Left lung (tissue), 10 donors: ENCODE data around the gene CDH2. TPM values are rescaled to one million over a fixed set of nuclear protein-coding genes. Genes with fewer than 3 reads are reported as not detected.

Experiments used
- ATAC-seq: fragments of 200-7000 bp; cut with Tn5 transposase; one replicate; pipeline ENCODE4 v1.9.1; 2020; ENCODE audit warnings: moderate library complexity
- DNase-seq, 4 donors: peaks; one replicate each; pipeline ENCODE4 v3.0.0-alpha.2; 2013 to 2020
- H3K27ac ChIP-seq, 2 donors: fragments of 200-600 bp; sonication (generic) in 1 of 2; one replicate each; pipeline versions ENCODE4 v1.5.0 to v1.8.0; 2020 to 2021
- H3K27me3 ChIP-seq, 2 donors: fragments of 200-600 bp; sonication (generic) in 1 of 2; one replicate each; pipeline versions ENCODE4 v1.5.0 to v1.8.0; 2020 to 2021
- H3K36me3 ChIP-seq, 2 donors: fragments of 200-600 bp; sonication (generic) in 1 of 2; one replicate each; pipeline versions ENCODE4 v1.5.0 to v1.8.0; 2020 to 2021
- H3K4me1 ChIP-seq, 2 donors: fragments of 200-600 bp; one replicate each; pipeline ENCODE4 v1.8.0; 2021
- H3K4me3 ChIP-seq, 2 donors: fragments of 200-600 bp; sonication (generic) in 1 of 2; one replicate each; pipeline versions ENCODE4 v1.5.0 to v1.8.0; 2020 to 2021; ENCODE audit warnings: mild to moderate bottlenecking in 1 of 2
- H3K9me3 ChIP-seq, 2 donors: fragments of 200-600 bp; sonication (generic) in 1 of 2; one replicate each; pipeline versions ENCODE4 v1.5.0 to v1.8.0; 2020 to 2021
- intact Hi-C, 2 donors: fragments of 100-400 bp; cut with DNase I; formaldehyde crosslinking; loops; one replicate each; pipeline versions ENCODE4 v1.11.2 to v1.14.2; 2022
- polyA plus RNA-seq, 6 donors: library from polyadenylated mRNA; unstranded; fragments of 120-200 nt; gene quantifications; one replicate each; pipeline ENCODE4 v1.2.1, GENCODE V29; 2013; ENCODE audit not compliant: insufficient read length in 6 of 6
- total RNA-seq, 2 donors: library from RNA; stranded (reverse); fragmentation: NEBNext Ultra II Directional; extraction: Animal tissue kit (Norgen Biotek cat#: 25700); gene quantifications; one replicate each; pipeline ENCODE4 v1.2.1, GENCODE V29; 2021
- TF ChIP-seq, protein P1 (sequence below), 2 donors: fragments of 200-600 bp; sonication (generic) in 1 of 2; IDR thresholded peaks; one replicate each; pipeline versions ENCODE4 v1.5.0 to v1.8.0; 2021; ENCODE audit warnings: antibody characterized with exemption in 2 of 2
- donor health status: DM: no; HTN: yes; CAD: no.
- donor health status: DM: no; HTN: no; CAD: no.

Gene CDH2
- total and polyA plus RNA-seq, 8 donors: 1.6 to 15.0 (median 7.0) TPM

GRCh38 chr18:27995770-27996502 lies 181.0 kb downstream of the CDH2 start:
- no peaks in the 10 kb centered on the region for H3K27me3 ChIP-seq
- no peak for DNase-seq
- TF ChIP-seq, protein P1, sequence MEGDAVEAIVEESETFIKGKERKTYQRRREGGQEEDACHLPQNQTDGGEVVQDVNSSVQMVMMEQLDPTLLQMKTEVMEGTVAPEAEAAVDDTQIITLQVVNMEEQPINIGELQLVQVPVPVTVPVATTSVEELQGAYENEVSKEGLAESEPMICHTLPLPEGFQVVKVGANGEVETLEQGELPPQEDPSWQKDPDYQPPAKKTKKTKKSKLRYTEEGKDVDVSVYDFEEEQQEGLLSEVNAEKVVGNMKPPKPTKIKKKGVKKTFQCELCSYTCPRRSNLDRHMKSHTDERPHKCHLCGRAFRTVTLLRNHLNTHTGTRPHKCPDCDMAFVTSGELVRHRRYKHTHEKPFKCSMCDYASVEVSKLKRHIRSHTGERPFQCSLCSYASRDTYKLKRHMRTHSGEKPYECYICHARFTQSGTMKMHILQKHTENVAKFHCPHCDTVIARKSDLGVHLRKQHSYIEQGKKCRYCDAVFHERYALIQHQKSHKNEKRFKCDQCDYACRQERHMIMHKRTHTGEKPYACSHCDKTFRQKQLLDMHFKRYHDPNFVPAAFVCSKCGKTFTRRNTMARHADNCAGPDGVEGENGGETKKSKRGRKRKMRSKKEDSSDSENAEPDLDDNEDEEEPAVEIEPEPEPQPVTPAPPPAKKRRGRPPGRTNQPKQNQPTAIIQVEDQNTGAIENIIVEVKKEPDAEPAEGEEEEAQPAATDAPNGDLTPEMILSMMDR (IDR thresholded peaks at IDR 0.05): no peak
- H3K9me3 ChIP-seq: no peaks in the 10 kb centered on the region
- no peak for ATAC-seq
- no peaks in the 10 kb centered on the region for H3K4me1 ChIP-seq
- H3K27ac ChIP-seq: no peak overlapping the region
- H3K36me3 ChIP-seq: no peaks in the 10 kb centered on the region
- H3K4me3 ChIP-seq: no peak overlapping the region
- intact Hi-C loops: no loop called here

- DNase-seq: no peak
- intact Hi-C loops: no loop called here
- TF ChIP-seq, protein P1 (IDR thresholded peaks at IDR 0.05): no peak
- Histone ChIP-seq H3K27ac (no peak overlapping the region), H3K9me3 (no peaks in the 10 kb centered on the region), H3K36me3 (no peaks in the 10 kb centered on the region), H3K4me3 (no peak overlapping the region), H3K4me1 (no peaks in the 10 kb centered on the region), H3K27me3 (no peaks in the 10 kb centered on the region)
- ATAC-seq: no peak
Measured at GRCh38 chr18:27994571-27994970, 182.4 kb downstream of the CDH2 start.

DNA sequence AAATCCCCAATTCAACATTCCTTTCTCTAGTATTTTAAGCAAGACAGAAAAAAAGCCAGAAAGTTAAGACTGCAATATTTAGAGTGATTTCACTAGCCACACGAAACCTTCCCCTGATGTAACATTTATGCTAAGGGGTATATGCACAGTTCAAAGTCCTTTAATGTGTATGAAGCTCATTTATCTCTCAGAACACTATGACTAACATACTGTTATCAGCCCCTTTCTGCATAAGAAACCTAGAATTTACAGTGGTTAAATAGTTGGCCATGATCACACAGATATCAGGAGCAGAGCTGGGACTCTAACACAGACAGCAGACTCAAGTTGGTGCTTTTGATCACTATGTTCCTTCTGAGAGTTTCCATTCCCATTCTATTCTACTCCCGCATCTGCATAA lies 185.5 kb downstream of the CDH2 start:
- H3K4me1 ChIP-seq: no peaks in the 10 kb centered on the region
- TF ChIP-seq, protein P1 (IDR thresholded peaks at IDR 0.05): no peak
- intact Hi-C loops: no loop called here

DNA sequence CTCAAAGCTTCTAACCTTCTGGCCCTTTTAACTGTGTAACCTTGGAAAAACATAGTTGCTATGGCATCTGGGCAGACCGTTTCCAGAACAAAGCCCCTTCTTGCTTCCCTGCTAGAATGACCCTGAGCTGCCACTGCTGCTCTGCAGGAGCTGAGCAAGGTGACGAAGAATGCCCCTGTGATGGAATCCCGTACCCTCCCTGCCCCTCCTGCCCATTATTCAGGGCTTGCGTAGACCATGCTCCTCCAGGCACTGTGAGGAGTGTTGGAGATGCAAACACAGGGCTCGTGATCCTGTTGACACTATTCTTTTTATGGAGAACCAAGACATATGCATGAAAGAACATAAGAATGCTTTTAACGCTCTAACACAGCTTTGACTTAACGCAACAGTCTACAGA lies 191.1 kb downstream of the CDH2 start:
- Histone ChIP-seq H3K27ac (no peak overlapping the region), H3K36me3 (no peaks in the 10 kb centered on the region), H3K4me3 (no peak overlapping the region), H3K4me1 (no peaks in the 10 kb centered on the region), H3K27me3 (no peaks in the 10 kb centered on the region), H3K9me3 (no peaks in the 10 kb centered on the region)
- intact Hi-C loops: no loop called here
- no peak for DNase-seq
- TF ChIP-seq, protein P1 (IDR thresholded peaks at IDR 0.05): no peak
- ATAC-seq: no peak

More for the DNA sequence above, 185.5 kb downstream of the CDH2 start:
- Histone ChIP-seq H3K9me3 (no peaks in the 10 kb centered on the region), H3K27ac (no peak overlapping the region), H3K4me3 (no peak overlapping the region), H3K36me3 (no peaks in the 10 kb centered on the region), H3K27me3 (no peaks in the 10 kb centered on the region)
- ATAC-seq: no peak
- no peak for DNase-seq

DNA sequence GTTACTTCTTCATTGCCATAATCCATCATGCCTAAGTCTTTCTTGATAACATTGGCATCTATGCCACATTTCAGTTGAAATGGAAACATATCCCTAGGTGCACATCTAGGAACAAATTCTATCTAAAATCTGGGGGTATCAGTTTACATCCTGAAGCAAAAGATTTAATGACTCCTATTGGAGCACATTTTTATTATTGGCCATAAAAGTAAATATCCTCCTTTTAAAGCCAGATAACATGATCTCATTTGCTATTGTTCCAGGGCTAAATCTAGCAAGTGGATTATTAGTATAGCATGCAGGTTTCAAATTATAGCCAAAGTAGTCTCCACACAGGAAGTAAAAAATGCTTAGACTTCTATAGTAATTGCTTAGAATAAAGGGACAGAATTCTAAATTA lies 193.2 kb downstream of the CDH2 start:
- TF ChIP-seq, protein P1 (IDR thresholded peaks at IDR 0.05): no peak
- Histone ChIP-seq H3K27me3 (no peaks in the 10 kb centered on the region), H3K36me3 (no peaks in the 10 kb centered on the region), H3K4me3 (no peak overlapping the region), H3K27ac (no peak overlapping the region), H3K9me3 (no peaks in the 10 kb centered on the region), H3K4me1 (no peaks in the 10 kb centered on the region)
- ATAC-seq (no peak), DNase-seq (no peak)
- intact Hi-C loops: no loop called here
